ENCODE measurements around the gene KCNH1.
"Not testable (repeated sequence)": the region's sequence is repeated elsewhere in the genome, so short reads cannot be mapped to it uniquely, and the experiment has no call there.

KCNH1 gene

DNA sequence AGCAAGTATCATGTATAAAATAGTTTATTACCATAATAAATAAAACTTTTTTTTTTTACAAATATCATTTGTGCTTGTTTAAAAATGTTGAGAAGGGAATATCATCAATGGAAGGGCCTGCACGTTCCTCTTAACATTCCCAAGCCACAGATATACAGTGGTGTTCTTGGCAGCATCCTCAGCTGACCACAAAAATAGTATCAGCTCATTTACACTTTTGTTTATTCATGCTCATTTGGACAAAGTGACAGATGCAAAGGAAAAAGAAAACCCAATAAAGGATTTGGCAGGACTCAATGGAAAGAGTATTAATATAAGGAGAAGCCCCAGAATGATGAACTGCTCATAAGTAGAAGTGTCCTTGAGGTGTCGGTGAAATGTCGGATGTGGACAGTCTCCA, 455.6 kb downstream of the KCNH1 start:
- DNase-seq, result no peak

- DNase-seq, result no peak
Measured at GRCh38 chr1:210677533-210677932, 456.4 kb downstream of the KCNH1 start.

GRCh38 chr1:210676539-210676938, 457.4 kb downstream of the KCNH1 start:
- no peak for DNase-seq

DNA sequence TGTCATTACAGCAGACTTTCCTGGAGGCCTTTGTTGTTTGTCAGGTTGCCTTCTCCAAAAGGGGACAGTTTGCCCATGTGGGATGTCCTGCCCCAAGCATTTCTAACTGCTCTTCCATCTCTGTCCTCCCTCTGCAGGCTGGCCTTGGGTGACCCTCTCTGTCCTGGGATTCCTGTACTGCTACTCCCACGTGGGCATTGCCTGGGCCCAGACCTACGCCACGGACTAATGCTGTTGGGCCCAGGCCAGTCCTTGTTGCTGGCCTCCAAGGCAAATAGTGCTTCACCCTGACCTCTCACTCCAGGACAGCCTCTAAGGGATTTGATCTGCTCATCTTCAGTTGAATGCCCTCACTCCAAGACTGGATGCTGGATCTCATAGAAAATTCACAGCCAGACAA, 459.8 kb downstream of the KCNH1 start:
- no peak for DNase-seq

DNA sequence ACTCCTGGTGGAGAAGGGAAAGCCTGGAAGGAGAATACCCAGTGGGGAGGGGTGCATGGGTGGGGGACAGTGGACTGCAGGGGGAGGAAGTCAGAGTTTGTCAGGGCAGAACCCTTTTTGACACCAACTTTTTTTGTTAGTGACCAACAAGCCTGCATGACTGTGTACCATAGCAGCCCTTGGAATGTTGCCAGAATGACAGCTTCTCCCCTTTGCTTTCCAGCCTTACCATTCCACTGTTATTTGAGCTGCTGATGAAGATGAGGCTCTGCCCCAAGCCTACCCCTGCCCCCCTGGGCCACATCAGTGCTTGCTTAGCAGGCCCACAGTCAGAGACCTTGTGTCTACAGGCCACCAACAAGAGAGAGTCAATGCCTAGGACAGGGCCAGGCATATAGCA, 464.0 kb downstream of the KCNH1 start:
- DNase-seq, result no peak

DNA sequence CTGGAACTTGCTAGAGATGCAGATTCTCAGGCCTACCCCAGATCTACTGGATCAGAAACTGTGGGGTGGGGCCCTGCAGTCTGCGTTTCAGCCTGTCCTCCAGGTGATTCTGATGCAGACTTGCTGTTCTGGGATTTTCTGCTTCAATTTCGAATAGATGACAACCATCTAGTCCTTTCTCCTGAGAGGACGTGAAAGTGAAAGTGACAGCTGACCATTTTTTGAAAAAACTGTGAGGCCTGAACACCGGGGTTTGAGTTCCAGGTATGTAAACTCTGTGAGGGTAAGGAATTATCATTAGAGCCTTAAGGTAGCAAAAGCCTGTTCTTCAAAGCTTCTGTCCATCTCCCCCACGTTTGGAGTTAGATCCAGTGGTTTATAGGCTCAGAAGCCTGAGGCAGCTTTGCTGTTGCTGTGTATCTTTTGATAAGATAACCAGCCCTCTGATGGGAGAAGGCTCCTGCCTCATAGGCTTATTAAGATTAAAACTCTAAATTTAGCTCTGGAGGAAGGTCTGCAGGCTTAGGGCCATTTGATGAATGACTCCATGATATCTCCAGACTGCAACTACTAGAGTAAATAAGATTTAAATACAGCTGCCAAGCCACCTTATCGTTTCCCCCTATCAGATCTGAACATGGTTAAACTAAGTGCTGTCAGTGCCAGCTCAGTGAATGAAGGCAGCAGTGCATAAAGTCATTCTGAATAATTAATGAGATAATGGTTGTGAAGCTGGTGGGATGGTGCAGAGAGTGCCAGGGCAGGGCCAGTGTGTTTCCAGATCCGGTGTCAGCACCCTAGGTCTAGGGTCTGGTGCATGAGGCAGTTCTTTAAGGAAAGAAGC, 470.0 kb downstream of the KCNH1 start:
- DNase-seq, result no peak

- no peak for DNase-seq
Measured at GRCh38 chr1:210662291-210663050, 471.5 kb downstream of the KCNH1 start.

DNA sequence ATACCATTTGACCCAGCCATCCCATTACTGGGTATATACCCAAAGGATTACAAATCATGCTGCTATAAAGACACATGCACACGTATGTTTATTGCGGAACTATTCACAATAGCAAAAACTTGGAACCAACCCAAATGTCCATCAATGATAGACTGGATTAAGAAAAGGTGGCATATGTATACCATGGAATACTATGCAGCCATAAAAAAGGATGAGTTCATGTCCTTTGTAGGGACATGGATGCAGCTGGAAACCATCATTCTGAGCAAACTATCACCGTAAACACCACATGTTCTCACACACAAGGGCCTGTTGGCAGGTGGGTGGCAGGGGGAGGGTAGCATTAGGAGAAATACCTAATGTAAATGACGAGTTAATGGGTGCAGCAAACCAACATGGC, 472.4 kb downstream of the KCNH1 start:
- not testable (repeated sequence) for DNase-seq

DNA sequence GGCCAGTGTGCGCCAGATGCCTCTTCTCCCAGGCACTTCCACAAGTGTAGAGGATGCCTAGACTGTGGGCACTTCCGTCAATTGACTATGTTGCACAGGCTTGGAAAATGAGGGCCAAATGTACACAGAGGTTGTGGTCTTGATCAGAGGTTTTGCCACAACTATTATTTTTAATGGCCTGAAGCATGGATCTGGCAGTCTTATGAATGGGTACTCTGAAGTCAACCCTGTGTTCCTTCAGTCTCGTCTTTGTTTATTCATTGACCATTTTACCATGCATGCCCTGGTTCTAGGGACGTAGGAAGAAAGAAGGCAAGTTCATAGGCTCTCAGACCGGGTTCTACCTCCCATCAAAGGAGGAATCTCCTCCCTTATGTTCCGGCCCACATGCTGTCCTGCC, 476.1 kb downstream of the KCNH1 start:
- no peak for DNase-seq

DNA sequence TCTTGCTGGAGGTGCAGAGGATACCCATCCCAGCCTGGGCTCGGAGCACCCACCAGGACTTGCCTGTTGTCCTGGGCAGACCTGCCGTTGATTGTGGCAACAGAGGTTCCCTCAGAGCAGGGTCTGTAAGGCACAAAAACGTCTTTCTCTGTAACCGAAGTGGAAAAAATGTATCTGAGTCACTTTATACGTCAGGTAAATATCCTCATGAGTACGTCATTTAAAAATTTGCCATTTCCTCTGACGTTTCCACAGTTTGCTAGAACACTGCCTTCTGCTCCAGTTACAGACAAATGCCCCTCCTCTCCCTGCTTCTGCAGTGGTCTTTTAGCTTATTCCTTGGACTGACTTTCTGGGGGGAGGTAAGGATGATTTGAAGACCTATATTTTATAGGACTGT, 478.4 kb downstream of the KCNH1 start:
- DNase-seq, result no peak

DNA sequence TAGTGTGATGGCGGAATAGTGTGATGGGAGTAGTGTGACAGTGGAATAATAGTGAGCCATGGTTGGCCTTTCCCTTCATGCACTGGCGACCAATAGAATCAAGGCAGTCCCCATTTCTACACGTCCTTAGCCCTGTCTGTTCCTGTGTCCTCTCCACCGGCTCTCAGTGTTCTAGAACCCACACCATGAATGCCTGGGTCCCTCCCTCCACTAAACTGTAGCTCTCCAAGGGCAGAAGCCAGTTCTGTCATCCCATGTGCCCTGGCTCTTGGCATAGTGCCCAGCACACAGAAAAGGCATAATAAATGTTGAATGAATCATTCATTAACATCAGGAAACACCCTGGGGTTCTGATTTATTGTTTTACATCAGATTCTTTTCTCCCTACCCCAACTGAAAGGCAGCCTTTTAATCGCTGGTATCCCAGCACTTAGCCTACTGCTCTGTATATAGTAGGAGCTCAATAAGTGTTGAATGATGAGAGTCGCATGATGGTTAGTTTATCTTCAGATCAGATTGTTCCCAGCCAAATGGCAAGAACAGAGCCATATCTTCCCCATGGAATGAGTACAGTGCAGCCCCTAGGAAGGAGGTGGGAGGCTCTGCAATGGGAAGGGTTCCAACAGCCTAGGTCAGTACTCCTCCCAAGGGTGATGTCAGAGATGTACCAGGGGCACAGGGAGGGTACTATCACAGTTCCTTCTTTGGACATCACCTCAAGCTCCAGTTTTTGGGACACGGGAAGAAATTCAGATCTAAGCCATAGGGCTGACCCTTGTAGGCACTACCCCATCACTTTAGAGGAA, 479.6 kb downstream of the KCNH1 start:
- DNase-seq, result no peak

DNA sequence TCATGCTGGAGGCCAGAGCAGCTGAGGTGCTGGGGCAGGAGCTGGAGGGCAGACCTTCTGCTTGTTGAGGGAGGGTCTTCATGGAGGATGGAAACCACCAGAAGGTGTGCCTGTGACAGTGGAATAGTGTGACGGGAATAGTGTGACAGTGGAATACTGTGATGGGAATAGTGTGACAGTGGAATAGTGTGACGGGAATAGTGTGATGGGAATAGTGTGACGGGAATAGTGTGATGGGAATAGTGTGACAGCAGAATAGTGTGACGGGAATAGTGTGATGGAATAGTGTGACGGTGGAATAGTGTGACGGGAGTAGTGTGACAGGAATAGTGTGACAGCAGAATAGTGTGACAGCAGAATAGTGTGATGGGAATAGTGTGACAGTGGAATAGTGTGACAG, 480.2 kb downstream of the KCNH1 start:
- DNase-seq, result no peak

- no peak for DNase-seq
Measured at GRCh38 chr1:210652329-210652954, 481.5 kb downstream of the KCNH1 start.

DNA sequence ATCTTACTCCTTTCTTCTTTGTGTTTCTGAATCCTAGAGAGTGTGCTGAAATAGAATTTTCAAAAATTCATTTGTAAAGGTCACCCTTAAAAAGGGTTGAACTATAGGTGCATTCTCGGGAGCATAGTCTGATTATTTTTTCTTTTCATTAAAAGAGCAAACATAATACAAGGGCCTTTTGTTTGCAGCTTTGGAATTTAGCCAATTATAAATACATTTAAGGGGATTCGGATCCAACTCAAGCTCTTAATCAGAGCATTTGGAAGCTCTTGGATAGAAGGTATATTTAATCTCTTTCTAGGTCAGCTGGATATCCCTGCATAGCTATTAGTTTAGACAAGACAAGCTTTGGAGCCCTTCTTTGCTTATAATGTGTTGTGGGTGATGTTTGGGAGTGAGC, 483.5 kb downstream of the KCNH1 start:
- DNase-seq, result no peak

- DNase-seq, result no peak
Measured at GRCh38 chr1:210648588-210649269, 485.2 kb downstream of the KCNH1 start.

DNA sequence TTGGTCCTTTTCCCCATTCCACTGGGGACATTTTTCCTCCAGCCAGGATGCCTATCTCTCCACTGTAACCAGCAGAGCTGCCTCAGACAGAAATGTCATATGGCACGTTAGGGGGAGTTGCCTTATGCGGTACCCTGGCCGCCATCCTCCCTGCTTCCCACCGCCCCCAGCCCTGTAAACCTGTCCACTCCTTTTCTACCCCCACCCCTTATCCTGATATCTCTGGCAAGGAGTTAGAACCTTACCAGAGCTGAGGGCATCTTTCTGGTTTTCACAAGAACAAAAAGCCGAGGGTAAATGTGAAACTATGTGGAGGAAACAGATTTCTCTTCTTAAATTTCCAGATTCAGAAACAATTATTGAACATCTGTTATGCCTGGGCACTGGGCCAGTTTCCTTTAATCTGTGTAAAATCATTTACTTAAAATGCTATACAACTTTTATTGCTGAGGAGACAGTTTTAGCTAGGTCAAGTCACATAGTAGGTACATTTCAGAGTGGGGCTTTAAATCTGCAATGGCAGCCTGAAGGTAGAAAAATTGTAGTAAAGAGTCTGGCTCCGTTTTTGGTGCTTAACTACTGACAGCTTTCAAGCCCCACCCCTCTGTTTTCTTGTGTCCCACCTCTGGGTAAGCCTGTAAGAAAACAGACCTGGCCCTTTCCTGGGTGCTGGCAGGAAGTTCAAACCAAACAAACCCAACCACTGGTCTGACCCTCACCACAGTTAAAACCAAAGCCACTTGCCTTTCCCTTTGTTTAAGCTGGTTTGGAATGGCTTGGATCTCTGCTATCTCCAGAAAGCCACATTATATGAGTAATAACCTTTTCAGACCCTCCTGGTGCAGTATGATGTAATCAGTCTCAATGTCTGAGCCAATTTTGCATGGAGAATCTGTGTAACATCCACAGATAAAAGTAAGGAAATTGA, 486.3 kb downstream of the KCNH1 start:
- DNase-seq, result no peak

DNA sequence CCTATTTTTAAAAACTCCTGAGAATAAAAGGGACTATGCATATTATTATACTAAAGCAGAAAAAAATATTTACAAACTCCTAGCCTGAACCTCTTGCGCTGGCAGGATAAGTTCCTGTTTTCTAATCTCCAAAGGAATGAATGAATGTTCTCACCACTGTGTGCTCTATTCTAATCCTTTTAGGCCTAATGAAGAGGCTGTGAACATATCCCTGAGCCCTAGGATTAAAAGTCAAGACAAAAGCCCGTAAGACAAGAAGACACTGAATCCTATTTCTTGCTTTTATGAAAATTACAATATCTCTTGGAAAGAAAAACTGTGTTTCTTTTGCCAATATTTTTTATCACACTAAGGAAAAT, 487.7 kb downstream of the KCNH1 start:
- no peak for DNase-seq

GRCh38 chr1:210645582-210646257, 488.2 kb downstream of the KCNH1 start:
- DNase-seq, result no peak

- no peak for DNase-seq
Measured at GRCh38 chr1:210641582-210641981, 492.4 kb downstream of the KCNH1 start.

DNA sequence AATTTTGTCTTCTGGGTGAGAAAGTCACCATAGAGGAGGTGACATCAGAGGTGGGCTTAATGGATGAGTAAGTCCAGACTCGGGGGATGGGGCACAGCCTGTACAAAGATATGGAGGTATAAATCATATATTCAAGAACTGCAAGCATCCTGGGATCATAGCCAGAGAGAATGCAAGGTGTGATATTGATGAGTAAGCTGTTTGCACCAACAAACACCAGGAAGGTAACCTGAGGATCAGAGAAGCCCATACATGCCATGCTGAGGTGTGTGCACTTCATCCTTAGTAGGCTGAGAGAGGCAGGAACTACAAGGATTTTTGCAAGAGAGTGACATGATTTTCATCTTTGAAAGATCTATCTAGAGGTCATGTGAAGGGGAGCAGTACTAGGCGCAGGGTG, 498.8 kb downstream of the KCNH1 start:
- DNase-seq, result no peak

GRCh38 chr1:210633636-210634035, 500.3 kb downstream of the KCNH1 start:
- DNase-seq, result no peak

Data from CD4-positive, alpha-beta T cell treated with Interleukin-17A for 1 hour (primary cell).